ENCODE measurements around the gene ARFGAP2. TPM values are rescaled to one million over a fixed set of nuclear protein-coding genes. Genes with fewer than 3 reads are reported as not detected.
A peak's percentile ranks its signal among the peaks of the same experiment; 100 is the strongest.

The ARFGAP2 gene
- total and polyA plus RNA-seq, 2 of the 8 experiments (the other 6 are each of a cell fraction or from before 2014, with no cell fraction given): 50.2 to 64.0 TPM

- Histone ChIP-seq H3K23me2 (ENCODE audit: low read depth, low read length) (peaks cover 8% of the 10 kb centered on the region), H3K9me3 (ENCODE audit: insufficient read depth in 2 of 2, low read depth in 1 of 2, low read length in 1 of 2) (no peaks in the 10 kb centered on the region), H2BK5ac (ENCODE audit: low read depth, low read length) (no peak overlapping the region), H3K36me3 (ENCODE audit: control insufficient read depth in 2 of 4, insufficient read depth in 4 of 4, low read length in 3 of 4) (peaks cover 8 to 14% (median 9%) of the 10 kb centered on the region in 4 experiments; a peak in 6 of 8 replicates), H3K56ac (replicated peaks; ENCODE audit: insufficient read length, low read depth, low read length) (no peak overlapping the region), H3K18ac (ENCODE audit: extremely low read depth, low read length) (no peak overlapping the region), H3K79me2 (ENCODE audit: control insufficient read depth in 1 of 2, insufficient read depth in 2 of 2, low read length in 2 of 2) (peaks cover 6 to 30% of the 10 kb centered on the region in 2 experiments), H3K4me1 (replicated peaks in 1 of 4; ENCODE audit: control insufficient read depth in 3 of 4, insufficient read depth in 4 of 4, low read length in 3 of 4) (peaks cover 0 to 14% (median 6%) of the 10 kb centered on the region in 4 experiments; a peak in 6 of 7 replicates), H2BK20ac (ENCODE audit: low read length) (no peak overlapping the region), H2AK5ac (ENCODE audit: low read depth, low read length) (no peak overlapping the region), H3K27ac (ENCODE audit: low read depth, low read length) (no peak overlapping the region), H4K8ac (ENCODE audit: extremely low read depth, insufficient read depth, low read length) (no peak overlapping the region; the same call in 1 of the 2 replicates), H4K5ac (ENCODE audit: insufficient read length, low read depth, low read length) (no peak overlapping the region), H3K4me2 (ENCODE audit: insufficient read depth in 1 of 2, low read depth in 2 of 2, low read length in 2 of 2) (no peak overlapping the region), H3K4me3 (ENCODE audit: extremely low read depth in 1 of 4, insufficient read depth in 2 of 4, low read depth in 3 of 4, low read length in 4 of 4) (no peak overlapping the region), H3K23ac (ENCODE audit: insufficient read length) (no peak overlapping the region), H2BK12ac (ENCODE audit: low read depth, low read length) (peak overlapping the region; percentile 27; the same call in 1 of the 2 replicates), H3K79me1 (ENCODE audit: low read depth, low read length) (peaks cover 12% of the 10 kb centered on the region), H4K91ac (replicated peaks; ENCODE audit: insufficient read length, low read length) (no peak overlapping the region), H3K27me3 (replicated peaks in 1 of 4; ENCODE audit: control insufficient read depth in 3 of 4, extremely low read depth in 1 of 4, insufficient read depth in 3 of 4, low read length in 3 of 4) (no peaks in the 10 kb centered on the region), H3K14ac (ENCODE audit: insufficient read length) (no peak overlapping the region), H4K20me1 (replicated peaks in 1 of 2; ENCODE audit: control insufficient read depth in 1 of 2, insufficient read depth in 2 of 2, low read length in 2 of 2) (peaks cover 0 to 10% of the 10 kb centered on the region in 2 experiments), H3K9ac (replicated peaks in 1 of 4; ENCODE audit: extremely low read depth in 1 of 4, low read depth in 3 of 4, low read length in 3 of 4) (no peak overlapping the region), H2BK120ac (replicated peaks; ENCODE audit: low read depth, low read length) (no peak overlapping the region), H2AFZ (ENCODE audit: low read length) (no peak overlapping the region), H3K4ac (replicated peaks; ENCODE audit: insufficient read length, low read depth, low read length) (peak overlapping the region; percentile 44), H2BK15ac (ENCODE audit: low read length) (no peak overlapping the region)
- CTCF ChIA-PET (ENCODE audit: partially characterized antibody): interaction anchor here (0.5 to 16.6 kb wide), 29 partner anchors 8 to 367 kb away, joined by 3 to 247 read pairs (median 5); partner anchors contain the start of genes ACP2, DDB2, MYBPC3 and NR1H3
- WGBS, 2 experiments (ENCODE audit: extremely low coverage in 1 of 2, insufficient coverage in 1 of 2, insufficient read length in 1 of 2, insufficient replicate concordance in 2 of 2, low coverage in 1 of 2, low lambda C conversion rate in 2 of 2, missing lambda C conversion rate in 1 of 2): 94% methylated on average over 28 of the region's 35 CpGs; no CpG with 5 or more reads in 1 of the 2 experiments
- POLR2A ChIA-PET (ENCODE audit: partially characterized antibody): interaction anchor here (0.9 to 3.3 kb wide), 4 partner anchors 8 to 35 kb away, joined by 4 to 15 read pairs (median 8); partner anchors contain the start of gene DDB2
- no peak for DNase-seq (ENCODE audit: low read depth in 1 of 2, low spot score in 2 of 2)
- FAIRE-seq: no peak
- TF ChIP-seq ATF2 (IDR thresholded peaks at IDR 0.05; ENCODE audit: low read length): no peak
- TF ChIP-seq RXRA (IDR thresholded peaks at IDR 0.05; ENCODE audit: insufficient read depth, low read depth, low read length): no peak
- TF ChIP-seq SUZ12 (IDR thresholded peaks at IDR 0.05; ENCODE audit: low read length): no peak
- TF ChIP-seq CEBPB (IDR thresholded peaks at IDR 0.05; ENCODE audit: low read depth, low read length): no peak
- TF ChIP-seq TEAD4 (IDR thresholded peaks at IDR 0.05; ENCODE audit: low read depth, low read length): no peak
- no peak for TF ChIP-seq GTF2F1 (IDR thresholded peaks at IDR 0.05; ENCODE audit: borderline replicate concordance, low read depth, low read length)
- no peak for TF ChIP-seq POLR2A (IDR thresholded peaks at IDR 0.05; ENCODE audit: control extremely low read depth in 1 of 2, low read depth in 2 of 2, low read length in 2 of 2)
- TF ChIP-seq SP4 (IDR thresholded peaks at IDR 0.05; ENCODE audit: low read length): no peak
- TF ChIP-seq CBX8 (IDR thresholded peaks at IDR 0.05; ENCODE audit: borderline replicate concordance, low read depth, low read length): no peak
- TF ChIP-seq, protein P1, sequence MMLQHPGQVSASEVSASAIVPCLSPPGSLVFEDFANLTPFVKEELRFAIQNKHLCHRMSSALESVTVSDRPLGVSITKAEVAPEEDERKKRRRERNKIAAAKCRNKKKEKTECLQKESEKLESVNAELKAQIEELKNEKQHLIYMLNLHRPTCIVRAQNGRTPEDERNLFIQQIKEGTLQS (IDR thresholded peaks at IDR 0.05; ENCODE audit: insufficient read depth, low read depth, low read length): no peak
Observed at GRCh38 chr11:47180006-47180787, 3.5 kb upstream of the ARFGAP2 start.
